ENCODE data around the gene RAB15.

RAB15 gene

DNA sequence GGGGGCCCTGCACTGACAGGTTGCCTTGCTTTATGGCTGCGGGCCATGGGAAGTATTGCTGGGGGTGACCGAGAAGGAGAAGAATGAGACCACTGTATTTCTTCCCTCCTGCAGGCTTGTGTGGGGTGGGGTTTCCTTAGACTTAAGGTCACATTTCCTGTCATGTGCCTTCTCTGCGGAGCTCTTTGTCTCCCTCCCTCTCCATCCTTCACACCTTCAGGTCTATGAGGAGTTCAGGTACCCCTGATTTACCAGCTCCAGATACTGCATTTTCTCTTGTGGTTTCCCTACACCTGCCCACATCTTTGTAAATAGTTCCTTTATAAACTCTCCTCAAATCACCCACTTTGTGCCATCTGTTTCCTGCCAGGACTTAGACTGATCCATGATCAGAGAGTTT, 18.2 kb upstream of the RAB15 start:
- DNase-seq (ENCODE audit: low spot score), result no peak

DNA sequence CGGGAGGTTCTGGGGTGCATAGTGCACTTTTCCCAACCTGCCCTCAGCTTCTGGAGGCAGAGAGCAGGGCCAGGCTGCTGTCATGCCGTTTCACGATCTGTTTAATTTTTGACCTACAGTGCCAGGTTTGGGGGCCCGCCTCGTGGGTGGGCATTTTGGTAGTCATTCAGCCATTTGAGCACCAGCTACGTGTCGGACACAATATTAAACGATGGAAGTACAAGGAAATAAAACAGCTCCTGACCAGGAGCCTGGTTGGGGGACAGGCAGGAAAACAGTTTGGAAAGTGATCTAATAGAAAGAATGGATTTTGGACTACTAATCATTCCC, 15.3 kb upstream of the RAB15 start:
- DNase-seq (ENCODE audit: low spot score), result no peak

DNA sequence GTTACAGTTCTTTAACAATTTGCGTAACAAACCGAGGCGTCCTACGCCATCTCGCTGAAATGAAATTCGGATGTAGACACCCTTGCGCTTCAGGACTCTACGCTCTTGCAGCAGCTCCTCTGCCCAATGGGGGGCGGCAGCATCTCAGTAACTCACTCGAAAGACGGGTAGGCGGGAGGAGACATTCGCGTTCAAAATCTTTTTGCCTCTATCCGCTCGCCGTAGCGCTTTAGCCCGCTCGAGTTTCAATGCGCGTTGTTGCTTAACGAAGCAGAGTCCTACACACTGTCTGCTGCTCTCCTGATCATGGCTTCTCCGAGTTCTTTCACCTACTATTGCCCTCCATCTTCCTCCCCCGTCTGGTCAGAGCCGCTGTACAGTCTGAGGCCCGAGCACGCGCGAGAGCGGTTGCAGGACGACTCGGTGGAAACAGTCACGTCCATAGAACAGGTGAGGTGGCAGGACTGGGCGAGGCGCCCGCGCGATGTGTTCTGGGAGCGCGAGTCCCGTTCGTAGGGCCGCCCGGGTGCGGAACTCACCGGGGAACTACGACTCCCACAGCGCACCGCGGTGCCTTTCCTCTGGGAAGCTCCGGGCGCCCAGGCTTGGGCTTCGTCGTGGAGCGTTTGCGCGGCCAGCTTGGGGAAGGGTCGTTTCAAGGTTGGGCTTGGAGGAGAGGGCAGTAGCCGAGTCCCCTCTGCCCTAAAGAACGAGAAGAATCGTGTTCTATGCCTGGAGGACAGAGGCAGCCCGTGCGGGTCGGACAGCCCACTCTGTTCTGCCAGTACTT, 14.7 kb upstream of the RAB15 start, which contains the start of gene FNTB:
TSS of gene FNTB (plus strand) at position 248 of the 790 bp plus-strand sequence. CDS start at position 307, 59 bp downstream.
- peak; percentile 98 for DNase-seq (ENCODE audit: low spot score)

DNA sequence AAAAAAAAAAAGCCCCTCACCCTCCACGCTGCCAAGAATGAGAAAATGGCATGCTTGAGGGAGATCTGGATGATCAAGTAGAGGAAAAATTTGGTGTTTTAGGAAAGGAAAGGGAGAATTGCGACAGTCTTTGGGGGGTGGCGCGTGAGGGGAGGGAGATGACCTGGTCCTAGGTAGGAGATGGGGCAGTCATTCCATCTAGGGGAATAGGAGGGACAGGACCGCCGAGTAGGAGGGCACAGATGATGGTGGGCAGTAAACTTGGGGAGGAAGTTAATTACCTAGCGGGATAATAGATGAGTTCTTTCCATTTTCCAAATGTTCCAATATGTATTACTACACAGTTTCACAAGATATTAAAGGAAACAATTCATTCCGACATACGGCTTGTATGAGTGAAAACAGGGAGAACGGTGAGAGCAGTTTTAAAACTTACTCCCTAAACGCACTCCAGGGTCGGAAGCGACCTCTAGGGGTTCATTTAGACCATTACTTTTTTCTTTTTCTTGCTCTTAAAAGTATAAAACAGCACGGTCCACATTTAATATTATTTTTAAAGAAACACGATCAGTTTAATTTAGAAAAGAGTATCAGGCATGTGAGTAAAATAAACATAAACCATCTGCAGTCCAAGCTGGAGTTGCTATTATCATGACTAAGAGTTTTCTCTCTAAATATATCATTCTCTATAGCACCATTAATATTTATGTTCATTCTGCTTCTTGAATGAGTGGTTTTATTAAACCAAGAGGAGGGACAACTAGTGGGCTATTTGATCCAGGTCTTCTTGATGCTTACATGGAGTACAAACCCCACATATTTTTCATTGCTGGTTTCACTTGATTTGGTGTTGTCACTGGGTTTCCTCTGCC, 11.5 kb upstream of the RAB15 start:
- peak; percentile 75 for DNase-seq (ENCODE audit: low spot score)

DNA sequence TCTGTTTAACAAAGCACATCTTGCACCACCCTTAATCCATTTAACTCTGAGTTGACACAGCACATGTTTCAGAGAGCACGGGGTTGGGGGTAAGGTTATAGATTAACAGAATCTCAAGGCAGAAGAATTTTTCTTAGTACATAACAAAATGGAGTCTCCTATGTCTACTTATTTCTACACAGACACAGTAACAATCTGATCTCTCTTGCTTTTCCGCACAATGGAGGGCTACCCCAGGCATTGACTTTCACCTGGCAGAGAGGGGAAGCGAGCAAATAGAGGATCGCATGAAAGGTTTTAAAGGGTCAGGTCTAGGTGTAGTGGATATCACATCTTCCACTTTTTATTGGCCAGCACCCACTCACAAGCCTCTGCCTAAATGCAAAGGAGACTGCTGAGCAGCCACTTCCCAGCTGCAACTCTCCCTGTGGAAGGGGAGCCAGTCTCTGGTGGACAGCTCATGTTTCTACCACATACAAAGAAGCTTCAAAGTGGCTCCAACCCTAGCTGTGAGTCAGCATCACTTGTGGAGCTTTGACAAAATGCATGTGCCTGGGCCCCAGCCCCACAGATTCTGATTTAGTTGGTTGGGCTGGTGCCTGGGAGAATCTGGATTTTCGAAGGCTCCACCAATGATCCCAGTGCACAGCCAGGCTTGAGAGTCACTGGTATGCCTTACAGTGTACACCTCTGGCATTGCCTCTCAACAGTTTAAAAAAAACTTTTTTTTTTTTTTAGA, 7.4 kb upstream of the RAB15 start:
- DNase-seq (ENCODE audit: low spot score), result no peak

DNA sequence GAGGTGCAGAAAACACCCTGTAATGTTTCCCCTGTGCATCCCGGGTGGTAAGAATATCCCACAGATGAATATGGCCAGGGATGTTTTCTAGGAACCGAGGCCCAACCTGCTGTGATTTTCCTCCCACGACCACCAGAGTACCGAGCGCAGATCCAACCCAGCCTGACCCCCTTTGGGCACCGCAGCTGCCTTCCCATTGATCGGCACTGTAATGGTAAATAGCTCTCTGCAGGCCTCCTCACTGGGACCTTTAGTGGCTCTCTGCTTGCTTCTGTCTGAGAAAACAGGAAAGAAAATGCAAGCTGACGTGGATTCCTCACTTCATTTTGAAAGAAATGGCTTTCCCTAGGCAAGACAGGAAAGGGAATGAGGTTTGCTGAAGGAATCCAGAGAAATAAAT, 2.4 kb upstream of the RAB15 start:
- DNase-seq (ENCODE audit: low spot score), result no peak

DNA sequence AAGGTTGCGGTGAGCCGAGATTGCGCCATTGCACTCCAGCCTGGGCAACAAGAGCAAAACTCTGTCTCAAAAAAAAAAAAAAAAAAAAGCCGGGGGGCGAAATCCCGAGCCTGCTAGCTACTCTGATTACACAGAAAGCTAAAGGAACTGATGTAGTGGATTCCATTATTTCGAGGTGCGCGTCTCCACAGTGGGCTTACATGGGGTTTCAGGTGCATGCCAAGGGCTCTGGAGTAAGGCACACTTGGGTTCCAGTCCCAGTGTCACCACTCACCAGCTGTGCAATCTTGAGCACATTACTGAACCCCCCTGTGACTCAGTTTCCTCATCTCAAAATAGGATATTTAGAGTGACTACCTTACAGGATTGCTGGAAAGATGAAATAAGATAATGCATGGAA, 1.7 kb upstream of the RAB15 start:
- DNase-seq (ENCODE audit: low spot score), result no peak

DNA sequence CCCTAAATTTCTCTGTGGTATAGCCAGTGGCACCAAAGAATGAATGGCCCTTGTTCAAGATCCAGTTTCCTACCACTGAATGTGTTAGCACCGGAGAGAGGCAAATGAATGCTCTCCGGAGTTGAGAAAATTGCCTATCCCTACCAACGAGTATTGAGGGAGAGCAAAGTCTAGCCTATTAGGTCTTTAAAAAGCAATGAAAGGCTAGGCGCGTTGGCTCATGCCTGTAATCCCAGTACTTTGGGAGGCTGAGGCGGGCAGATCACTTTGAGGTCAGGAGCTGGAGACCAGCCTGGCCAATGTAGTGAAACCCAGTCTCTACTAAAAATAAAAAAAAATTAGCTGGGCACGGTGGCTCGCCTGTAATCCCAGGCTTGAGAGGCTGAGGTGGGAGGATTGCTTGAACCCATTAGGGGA, 898 bp upstream of the RAB15 start:
- no peak for DNase-seq (ENCODE audit: low spot score)

DNA sequence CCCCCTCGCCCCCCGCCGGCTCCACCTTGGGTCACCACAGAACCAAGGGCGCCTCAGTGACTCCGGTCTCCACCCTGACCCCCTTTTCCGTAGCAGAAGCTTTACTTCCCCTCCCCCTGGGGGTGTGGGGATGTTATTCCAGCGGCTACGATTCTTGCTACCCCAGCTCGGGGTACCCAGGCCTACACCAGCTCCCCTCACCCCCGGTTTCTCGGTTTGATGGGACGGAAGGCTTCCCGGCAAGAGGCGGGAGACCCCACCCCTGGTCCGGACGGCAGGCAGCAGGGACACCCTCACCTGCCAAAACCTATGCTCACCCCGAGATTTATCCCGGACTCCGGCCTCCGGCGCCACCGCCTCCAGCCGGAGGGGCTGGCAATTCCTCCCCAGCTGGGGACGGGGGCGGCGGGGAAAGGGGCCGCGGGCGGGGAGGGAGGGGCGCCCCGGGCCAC, 619 bp downstream of the RAB15 start:
- DNase-seq (ENCODE audit: low spot score), result no peak

DNA sequence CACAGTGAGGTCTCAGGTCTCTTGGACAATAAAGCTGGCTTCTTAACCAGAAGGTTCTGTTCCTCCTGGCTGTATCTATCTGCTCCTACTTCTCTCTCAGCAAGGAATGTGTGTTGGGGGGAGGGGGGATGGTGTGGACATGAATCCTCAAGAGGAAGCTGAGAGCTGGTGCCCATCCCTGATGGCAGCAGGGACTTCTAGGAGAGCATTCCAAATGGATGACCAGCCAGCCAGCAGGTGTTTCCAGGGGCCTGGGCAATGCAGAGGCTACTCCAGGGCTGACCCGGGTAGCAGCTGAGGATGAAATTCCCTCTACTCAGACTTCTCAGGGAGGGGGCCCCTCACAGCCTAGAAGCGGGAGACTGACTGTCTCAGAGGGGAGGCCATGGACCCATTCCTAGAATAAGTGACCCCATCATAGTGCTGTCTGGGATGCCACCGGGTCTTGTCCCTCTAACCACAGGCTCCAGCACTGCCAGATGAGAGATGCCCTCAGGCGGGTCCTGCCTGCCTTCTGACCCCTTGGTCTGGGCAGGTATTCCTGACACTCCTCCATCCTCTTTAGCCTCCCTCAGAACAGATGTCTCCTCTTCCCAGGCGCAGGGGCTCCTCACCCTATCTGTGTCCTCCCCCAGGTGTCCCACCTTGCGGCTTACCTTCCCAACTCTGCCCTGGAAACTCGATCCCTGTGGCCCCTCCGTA, 1.2 kb downstream of the RAB15 start:
- DNase-seq (ENCODE audit: low spot score), result no peak

DNA sequence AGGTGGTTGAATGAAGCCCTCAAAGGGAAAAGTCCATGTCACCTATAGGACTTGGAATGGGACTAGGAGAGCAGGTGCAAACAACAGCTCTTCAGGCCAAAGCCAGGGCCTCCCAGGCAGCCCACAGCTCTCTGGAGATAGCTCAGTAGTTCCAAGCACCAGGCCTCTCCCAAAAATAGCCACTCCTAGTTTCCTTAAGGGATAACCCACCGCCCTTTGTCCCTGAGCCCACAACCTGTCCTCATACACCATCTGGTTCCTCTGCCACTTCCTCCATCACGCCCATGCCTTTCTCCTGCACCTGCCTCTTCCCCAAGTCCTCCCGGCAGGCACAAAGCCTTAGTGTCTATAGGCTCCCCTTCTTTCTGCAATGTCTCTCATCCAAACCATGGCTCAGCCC, 2.1 kb downstream of the RAB15 start:
- DNase-seq (ENCODE audit: low spot score), result no peak

DNA sequence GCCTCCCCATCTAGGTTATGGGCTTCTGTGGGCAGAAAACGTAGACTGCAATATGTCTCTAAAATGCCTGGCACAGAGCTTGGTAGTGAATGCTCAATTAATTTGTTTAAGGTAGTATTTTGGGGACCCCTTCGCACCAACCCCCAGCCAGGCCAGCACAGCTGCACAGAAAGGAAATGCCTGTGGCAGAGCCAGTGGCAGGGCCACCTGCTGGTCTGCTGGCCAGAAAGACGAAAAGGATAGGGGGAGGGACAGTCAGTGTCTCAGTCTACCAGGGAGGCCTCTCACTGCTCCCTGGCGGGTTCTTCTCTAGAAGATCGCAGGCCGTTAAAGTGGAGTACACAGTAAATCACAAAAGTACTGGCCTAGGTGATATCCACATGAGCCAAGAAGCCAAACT, 3.5 kb downstream of the RAB15 start:
- DNase-seq (ENCODE audit: low spot score), result no peak

DNA sequence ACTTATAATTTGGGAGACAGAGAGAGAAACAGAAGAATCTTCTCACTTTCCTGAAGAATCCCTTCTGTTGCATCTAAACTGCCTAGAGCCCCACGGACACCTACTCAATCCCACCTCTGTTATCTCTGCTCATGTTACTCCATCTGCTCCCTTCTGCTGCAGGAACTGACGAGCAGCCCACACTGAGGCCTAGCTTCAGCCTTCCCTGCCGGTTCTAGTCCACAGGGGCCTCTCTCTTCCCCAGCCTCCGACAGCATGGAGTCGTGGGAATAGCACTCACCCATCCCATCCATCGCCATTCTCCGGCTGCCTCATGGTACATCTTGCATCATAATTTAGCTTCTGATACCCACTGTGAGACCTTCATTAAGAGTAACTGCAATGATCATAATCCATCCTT, 4.0 kb downstream of the RAB15 start:
- no peak for DNase-seq (ENCODE audit: low spot score)

DNA sequence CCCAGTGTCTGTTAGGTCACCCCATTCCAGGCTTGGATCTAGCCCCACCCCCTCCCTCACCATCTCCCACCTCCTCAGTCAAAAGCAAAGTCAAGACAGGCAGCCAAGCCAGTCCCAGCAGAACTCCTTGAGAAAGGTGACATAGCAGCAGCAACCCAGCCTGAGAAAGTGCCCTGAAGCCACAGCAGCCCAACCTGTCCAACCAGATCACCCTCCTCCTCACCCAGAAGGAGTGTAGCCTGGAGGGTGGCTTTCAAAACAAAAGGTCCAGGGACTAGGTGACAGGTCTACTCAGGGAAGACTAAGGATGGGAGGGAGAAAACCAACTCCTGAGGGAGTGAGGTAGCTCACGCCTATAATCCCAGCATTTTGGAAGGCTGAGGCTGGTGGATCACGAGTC, 5.2 kb downstream of the RAB15 start:
- DNase-seq (ENCODE audit: low spot score), result no peak

DNA sequence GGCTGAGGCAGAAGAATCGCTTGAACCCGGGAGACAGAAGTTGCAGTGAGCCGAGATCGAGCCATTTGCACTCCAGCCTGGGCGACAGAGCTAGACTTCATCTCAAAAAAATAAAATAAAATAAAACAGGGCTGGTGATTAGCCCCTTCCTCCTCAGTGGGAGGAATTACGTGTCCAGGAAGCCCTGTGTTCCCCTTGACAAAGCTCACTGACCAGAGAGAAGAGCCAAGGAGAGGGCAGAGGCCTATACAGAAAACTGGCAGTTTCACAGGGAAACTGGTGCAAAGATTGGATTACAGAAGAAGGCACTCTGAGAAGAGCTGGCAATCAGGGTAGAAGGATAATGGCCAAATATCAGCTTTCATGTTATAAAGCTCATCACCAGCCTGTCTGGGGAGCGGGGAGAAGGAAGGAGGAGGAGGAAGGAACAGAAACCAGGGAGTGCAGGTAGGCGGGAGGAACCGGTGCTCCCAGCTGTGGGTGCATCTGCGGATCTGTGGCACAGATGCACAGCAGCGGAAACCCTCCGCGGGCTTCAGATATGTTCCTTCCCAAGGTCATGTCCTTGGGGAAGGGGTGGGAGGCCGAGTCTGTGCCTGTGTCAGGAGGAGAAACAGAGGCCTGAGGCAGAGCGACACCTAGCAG, 6.7 kb downstream of the RAB15 start:
- DNase-seq (ENCODE audit: low spot score), result no peak

DNA sequence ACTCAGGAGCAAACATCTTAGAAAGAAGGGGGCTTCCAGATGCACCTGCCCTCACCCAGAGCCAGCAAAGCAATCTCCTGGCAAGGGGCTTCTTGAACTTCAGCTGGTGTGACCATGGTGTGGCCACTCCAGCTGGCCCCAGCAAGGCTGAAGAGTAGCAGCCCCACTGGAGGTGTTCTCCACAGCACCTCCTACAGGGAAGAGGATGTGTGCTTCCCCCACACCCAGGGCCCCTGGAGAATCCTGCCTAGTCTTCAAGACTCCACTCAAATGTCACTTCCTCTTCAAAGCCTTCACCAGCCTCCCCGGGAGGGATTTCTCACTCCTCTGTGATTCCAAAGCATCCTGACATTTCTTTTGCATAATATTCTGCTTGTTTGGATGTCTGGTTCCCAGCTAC, 8.5 kb downstream of the RAB15 start:
- DNase-seq (ENCODE audit: low spot score), result no peak

DNA sequence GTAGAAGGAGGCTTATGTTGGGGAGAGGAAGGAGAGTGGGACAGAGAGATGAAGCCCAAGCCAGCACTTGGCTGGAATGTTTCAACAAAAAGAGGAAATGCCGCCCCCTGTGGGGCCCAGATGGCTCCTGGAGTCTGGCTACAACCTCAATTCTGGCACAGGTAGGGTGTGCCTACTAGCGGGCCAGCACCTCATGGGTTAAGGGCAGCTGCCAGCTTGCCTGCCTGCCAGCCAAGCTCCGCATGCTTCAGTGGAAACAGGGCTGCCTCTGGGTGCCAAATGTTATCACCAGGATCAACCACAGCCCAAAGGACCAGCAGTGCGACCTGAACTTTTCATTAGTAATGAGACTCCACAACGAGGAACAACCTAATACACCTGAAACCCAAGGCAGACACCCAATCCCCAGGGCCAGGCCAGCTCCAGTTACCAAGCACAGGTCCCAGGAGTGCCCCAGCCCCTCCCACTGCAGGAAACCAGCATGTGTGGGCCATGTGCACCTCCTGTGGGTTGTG, 11.3 kb downstream of the RAB15 start:
- DNase-seq (ENCODE audit: low spot score), result no peak

DNA sequence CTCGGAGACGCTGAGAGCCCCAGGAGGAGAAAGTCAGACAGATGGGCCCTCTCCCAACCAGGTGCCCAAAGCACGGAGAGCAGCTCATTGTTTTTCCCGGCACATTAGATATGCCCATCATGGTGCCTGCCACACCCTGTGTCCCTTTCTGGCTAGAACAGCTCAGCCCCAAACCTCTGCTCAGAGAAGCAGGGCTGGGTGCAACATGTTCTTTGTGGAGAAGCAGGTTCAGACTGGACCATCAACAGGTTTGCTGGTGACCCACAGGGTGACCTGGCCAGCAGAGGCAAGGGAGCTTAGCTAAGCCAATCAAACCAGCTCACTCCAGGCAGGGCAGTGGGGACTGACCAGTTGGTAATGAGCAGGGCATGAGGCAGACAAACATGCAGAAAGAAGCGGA, 13.4 kb downstream of the RAB15 start:
- DNase-seq (ENCODE audit: low spot score), result no peak

DNA sequence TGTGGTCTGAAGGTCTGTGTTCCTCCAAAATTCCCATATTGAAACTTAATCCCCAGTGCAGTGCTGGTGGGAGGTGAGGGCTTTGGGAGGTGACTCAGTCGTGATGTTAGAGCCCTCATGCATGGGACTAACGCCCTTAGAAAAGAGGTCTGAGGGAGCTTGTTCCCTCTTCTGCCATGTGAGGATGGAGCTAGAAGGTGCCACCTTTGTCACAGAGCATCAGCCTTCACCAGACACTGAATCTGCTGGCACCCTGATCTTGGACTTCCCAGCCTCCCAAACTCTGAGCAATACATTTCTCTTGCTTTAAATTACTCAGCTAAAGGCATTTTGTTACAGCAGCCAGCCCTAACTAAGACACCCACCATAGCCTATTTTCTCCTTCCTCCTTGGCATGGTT, 13.9 kb downstream of the RAB15 start:
- DNase-seq (ENCODE audit: low spot score), result no peak

DNA sequence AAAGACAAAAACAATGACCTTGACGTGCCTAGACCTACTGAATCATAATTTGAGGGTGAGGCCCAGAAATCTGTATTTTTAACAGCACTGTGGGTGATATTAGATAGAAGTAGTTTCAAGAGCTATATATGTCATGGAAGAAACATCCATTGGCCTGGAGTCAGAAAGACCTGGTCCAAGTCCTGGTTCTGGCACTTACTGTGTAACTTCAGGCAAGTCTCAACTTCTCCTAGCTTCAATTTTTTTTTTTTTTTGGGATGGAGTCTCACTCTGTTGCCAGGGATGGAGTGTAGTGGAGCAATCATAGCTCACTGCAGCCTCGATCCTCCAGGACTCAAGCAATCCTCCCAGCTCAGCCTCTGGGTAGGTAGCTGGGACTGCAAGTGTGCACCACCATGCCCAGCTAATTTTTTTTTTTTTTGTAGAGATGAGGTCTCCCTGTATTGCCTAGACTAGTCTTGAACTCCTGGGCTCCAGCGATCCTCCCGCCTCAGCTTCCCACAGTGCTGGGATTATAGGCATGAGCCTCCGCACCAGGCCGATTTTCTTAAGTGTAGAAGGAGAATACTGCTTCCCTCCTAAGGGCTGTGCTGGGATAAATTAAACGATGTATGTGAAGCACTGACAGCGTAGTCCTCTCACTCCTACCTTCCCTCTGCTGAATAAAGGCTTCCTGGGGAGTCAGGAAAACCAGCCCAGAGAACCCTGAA, 15.3 kb downstream of the RAB15 start:
- DNase-seq (ENCODE audit: low spot score), result no peak

DNA sequence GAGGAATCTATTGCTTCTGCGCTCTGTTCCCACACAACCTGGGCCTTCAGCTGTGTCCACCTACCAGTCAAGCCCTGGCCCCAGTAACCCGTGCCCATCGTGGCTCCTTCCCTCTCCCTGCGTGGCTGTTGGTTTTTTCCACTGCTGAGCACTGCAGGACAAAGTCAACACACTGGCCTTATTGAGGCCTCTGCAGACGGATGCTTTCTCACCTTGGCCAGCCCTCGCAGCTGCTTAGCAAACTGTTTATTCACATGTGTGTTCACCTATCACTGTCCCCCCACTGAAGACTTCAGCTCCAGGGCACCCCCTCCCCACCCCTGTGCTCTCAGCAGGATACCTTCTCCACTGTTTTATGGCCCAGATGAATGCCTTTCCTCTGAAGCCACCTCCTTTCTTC, 16.8 kb downstream of the RAB15 start:
- DNase-seq (ENCODE audit: low spot score), result no peak

Measured in pons (tissue), 1 donor.